HG03354 (cell line): ENCODE data around the gene LHX4.

Experiments used
- ATAC-seq: cut with Tn5 transposase; IDR thresholded peaks from one replicate; pipeline ENCODE4 v1.9.1; 2021; ENCODE audit warnings: mild to moderate bottlenecking; ENCODE audit not compliant: unreplicated experiment, poor library complexity, severe bottlenecking

Gene LHX4

DNA sequence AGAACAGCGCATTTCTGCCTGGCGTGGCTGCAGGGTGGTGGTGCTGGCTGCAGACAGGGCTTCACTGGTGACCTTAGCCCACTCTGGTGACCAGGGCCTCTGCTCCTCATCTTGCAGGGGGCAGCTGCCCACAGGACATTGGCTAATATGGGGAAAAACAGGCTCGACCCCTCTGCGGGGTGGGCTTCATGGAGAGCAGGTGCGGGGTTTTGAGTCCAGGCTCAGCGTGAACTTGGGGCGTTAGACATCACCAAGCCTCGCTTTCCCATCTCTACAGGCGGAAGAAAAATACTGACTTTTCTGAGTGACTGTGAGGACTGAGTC is 24.4 kb downstream of the LHX4 start:
- no peak for ATAC-seq

DNA sequence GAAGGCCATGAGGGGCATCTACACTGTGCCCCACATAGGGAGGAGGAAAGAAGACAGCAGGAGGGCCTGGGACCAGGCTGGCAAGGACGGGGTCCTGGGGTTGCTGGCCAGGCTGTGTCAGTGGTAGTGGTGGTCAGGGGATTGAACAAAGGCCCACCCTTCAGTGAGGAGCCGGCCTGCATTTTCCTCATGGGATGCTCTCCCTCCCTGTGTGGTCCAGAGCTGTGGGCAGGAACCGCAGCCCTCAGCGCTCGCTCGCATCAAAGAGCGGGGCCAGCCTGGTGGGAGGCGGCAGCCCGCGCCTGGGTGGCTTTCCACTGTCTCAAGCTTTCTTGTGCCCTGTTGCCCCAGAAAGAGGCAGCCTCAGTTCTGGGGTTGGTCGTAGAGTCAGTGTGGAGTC is 24.8 kb downstream of the LHX4 start:
- ATAC-seq = no peak

DNA sequence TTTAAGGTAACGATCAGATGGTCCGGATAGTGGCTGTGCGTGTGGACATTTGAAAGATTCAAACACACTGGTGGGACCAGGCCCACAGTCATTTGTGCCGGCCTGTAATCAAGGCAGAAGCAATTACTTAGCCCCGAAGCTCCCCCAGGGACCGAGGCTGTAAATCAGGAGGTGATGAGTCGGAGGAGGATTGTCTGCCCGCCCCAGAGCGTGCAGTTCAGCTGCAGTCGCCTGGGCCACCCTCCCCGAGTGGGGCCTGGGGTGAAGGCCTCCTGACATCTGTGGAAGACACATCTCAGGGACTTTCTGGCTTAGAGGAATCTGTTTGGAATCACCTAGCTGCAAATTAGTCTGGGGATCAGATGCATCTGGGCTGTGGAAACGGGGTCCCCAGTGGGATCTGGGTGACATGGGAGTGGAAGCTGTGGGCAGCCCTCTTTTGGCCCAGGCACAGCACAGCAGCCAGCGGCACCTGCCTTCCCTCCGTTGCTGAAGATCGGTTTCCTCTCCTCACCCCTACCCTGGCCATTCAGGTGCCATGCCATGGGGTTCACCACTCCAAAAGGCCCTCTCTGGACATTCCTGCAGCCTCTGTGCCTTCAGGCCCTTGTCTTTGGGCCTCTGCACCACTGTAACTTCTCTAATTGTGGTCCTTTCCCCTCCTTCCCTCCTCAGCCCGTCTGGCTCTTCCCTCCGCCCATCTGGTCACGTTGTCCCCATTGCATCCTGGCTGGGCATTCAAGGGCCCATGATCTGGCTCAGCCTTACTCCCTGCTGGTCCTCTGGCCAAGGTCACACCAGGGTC is 25.7 kb downstream of the LHX4 start:
- no peak for ATAC-seq

DNA sequence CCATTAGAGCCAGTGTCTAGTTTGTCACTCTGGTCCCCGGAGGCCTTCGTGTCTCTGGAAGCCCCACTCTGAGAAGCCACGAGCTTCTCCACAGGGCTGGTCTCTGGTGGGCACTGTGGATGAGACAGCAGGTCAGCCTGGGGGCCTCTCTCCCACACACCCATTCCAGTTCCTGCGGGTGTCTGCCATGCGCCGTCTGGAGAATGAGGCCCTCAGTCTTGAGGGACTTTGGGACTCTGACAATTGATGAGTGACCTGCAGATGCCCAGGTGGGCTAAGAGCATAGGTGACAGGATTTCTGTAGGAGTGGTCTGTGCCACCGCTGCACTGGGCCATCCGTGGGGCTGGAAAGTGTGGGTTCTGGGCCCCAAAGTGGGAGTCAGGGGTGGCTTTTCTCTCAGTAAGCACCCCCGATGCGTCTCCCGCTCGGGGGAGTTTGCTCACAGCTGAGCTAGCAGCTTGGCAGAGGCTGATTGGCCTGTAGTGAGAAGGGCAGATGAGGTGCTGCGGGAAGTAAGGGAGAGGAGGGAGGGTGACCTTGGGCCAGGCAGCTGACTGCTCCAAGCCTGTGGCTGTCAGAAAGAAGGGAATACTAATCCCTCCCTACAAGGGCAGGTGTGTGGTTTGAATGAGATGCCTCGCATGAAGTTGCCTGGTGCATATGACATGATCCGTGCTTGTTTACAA is 26.4 kb downstream of the LHX4 start:
- no peak for ATAC-seq

DNA sequence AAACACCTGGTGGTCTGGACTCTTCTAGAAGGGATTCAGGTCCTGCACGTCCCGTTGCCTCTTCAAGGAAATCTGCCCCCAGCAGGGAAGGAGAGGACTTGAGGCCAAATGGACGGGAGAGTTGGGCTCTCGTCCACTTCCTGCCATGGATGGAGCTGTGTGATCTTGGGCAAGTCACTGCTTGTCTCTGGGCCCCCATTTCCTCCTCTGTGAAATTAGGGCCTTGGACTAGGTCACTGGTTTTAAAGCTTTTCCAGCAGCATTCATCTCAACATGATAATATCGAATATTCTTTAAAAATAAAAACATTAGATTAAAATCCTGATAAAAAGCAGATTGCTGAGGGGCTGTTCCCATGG is 26.9 kb downstream of the LHX4 start:
- ATAC-seq = no peak

DNA sequence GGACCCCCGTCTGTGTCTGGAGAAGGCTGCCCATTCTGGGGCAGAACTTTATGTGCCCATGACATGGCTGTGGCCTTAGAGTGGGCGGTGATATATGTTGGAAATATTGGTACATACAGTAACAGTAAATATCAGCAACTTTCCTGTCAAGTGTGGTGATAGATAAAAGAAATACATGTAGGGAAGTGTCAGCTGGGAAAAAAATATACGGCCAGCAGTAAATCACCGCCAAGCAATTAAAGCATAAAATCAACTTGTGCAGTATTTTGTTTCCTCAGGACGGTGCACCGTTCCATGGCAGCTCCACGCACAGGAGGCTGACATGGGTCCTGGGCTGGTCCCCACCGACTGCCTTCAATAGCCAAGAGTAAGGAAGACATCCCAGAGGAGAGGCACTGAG is 27.4 kb downstream of the LHX4 start:
- ATAC-seq = no peak

DNA sequence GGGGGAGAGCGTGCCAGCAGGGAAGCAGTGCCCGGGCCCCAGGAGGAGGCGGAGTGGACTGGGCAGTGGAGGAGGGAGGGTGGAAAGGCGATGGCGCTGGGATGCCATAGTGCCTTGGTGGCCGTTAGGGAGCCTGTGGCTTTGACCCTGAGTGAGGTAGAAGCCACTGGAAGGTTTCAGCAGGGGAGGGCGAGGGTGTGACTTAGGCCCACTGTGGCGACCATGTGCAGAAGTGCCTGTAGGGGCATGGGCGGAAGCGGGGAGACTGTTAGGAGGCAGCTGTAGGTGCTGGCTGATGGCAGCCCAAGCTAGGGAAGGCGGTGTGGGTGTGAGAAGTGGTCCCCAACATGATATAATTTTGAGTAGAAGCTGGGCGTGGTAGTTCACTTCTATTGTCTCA is 28.2 kb downstream of the LHX4 start:
- no peak for ATAC-seq

DNA sequence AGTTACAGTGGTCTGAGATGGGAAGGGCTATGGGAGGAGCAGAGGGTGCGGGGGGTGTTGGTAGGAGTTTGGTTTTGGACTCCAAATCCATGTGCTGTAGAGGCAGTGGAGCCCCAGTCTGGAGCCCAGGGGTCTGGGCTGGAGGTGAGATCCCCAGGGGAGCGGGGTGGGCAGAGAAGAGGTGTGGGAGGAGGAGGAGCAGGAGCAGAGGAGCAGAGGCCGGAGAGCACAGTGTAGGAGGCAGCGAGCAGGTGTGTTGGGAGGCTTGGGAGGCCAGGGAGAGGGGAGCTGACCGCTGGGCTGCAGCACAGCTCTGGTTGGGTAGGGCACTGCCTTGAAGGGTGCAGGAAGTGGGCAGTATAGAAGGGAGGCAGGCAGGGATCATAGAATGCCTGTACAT is 28.9 kb downstream of the LHX4 start:
- ATAC-seq = no peak

DNA sequence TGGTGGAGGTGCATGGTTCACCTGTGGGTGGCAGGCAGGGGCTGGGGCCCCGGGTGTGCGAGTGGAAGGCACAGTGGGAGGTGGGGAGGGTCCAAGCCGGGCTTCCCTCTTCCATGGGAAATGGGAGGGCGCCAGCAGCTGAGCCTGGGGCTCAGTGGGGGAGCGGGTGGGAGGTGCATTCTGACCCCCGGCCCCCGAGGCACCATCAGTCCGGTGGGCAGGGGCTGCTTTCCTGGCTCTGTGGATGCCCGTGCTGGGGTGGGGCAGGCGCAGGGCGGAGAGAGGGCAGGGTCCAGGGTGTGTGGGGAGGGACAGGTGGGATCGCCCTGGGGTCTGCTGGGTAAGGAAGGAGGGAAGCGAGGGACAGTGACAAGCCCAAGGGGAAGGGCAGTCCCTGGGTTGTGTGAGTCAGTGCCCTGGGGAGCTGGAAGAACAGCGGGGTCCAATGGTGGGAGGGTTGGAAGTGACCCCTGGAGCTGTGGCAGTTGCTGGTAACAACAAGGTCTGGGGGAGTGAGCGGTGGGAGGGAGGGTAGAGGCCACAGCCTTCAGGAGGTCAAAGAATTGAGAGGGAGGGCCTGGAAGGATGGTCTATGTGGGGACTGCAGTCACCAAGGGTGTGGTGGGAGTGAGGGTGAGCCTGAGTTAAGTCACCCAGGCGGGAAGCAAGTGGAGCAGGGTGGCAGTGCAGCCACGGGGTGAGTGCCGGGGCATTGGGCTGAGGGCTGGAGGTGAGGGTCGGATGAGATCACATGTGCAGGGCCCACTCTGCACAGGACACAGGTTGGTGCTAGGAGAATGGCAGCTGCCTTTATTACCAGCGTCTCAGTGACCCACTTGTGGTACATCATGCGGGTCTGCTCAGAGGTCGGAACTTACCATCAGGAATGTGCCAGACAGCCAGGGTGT is 29.6 kb downstream of the LHX4 start:
- no peak for ATAC-seq

DNA sequence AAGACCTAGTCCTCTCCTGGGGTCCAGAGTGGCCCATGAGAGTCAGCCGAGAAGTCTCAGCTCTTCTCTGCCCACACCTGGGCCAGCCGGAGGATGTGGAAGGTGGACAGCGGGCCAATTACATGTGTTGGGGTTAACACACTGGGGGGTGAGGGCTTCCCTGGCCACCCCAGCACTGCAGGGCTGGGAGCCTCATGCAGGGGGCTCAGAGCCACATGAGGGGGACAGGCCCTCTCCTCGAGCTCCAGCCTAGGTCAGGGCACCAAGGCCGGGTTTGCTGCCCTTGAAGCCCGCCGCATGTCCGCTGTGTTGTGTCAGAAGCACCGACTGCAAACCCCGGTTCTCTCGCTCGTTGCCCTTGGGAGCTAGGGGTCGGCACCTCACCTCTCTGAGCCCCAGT is 30.5 kb downstream of the LHX4 start:
- no peak for ATAC-seq

DNA sequence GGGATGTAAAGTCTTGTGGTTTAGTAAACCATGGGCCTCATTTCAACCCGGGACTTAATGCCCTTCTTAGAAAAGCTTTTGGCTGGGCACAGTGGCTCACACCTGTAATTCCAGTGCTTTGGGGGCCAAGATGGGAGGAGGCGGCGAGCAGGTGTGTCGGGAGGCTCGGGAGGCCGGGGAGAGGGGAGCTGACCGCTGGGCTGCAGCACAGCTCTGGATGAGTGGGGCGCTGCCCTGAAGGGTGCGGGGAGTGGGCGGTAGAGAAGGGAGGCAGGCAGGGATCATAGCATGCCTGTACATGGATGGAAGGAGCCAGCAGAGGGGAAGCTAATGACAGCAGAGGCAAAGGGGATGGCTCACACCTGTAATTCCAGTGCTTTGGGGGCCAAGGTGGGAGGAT is 31.0 kb downstream of the LHX4 start:
- no peak for ATAC-seq

DNA sequence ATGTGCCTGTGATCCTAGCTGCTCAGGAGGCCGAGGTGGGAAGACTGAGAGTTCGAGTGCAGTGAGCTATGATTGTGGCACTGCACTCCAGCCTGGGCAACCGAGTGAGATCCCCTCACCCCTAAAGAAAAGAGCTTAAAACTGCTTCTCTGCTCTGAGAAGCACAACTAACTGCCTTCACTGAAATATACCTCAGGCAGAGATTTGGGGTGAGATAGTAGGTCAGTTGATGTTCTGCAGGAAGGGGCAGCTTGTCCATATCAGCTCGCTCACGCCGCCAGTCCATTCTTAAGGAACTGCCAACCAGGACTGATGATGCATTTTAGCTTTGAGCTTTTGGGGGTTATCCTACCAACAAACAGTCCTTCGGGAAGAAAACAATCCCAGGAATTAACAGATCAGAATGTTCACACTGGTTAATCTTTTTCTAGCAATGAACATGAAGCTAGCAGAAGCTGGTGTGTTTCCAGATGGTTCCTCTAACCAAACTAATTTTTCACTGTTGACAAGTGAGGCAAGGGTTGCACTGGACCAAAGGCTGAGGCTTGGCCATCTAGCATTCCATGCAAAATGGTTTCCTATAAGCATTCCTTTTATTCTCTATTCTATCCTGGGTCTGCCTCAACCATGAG is 31.6 kb downstream of the LHX4 start:
- ATAC-seq = no peak

DNA sequence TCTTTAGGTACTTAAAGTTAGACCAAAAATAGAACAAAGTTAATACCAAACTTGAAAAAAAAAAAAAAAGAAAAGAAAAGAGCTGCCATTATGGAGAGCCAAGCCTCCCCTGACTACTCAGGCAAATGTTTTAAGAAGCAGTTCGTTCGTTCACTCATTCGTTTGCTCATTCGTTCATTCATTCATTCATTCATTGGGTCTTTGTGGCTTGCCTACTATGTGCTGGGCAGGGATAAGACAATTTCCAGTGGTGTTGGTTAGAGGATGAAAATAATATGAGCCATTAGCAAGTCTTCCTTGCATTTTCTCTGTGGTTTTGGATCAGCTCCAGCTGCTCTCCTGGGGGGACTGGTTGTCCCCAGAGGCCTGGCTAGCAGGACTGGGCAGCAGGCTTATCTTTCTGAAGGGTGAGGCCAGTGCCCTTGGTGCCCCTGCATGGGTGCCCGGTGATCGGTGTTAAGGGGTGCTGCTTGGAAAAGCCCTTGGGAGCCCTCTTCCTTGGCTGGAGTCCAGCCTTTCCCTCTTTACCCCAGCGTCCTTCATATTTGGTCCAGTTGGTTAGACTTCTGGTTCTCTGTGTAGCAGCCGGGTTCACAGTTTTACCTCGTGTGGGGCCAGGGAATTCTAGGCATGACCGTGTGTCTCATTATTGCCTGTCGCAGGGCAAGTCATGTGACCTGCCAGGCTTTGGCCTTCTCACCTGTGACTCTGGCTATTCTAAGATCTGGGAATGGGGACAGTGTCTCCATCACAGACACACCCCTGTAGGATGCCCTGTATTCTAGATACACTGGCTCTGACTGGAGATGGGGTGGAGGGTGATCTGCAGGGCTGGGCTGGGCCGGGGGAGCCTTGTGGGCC is 32.8 kb downstream of the LHX4 start:
- ATAC-seq = no peak

DNA sequence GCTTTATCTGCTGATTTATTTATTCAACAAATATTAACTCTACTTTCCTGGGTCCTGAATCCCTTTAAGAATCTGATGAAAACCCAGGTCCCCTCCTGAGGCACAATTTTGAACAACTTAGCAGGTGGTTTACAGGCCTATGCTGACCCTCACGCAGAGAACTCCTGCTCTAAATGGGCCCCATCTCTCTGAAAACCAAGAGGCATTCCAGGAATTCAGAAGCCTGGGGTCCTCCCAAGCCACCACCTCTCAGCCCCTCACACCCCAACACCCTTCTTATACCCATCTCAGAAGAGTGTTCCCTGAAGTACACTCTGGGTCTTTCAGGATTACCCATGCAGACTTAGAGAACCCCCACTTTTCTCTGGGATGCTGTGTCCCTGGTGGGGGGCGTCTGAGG is 34.5 kb downstream of the LHX4 start:
- ATAC-seq = no peak

DNA sequence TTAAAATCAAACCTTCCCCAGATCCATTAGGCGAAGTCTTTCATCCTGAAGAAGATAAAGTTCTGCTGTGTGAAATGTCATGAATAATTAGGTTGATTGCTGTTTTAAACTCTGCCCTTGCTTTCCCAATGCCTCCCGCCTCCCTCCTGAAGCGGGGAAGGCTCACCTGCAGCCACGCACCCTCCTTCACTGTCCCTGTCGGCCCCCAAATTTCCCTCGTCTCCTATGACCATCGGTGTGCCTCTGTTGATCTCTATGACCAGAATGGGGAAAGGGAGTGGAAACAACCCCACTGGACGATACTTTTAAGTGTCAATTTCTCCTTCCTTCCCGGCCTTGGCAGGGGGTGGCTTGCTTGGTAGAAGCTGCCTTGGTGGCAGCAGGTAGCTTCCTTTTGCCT is 35.1 kb downstream of the LHX4 start:
- ATAC-seq = no peak

DNA sequence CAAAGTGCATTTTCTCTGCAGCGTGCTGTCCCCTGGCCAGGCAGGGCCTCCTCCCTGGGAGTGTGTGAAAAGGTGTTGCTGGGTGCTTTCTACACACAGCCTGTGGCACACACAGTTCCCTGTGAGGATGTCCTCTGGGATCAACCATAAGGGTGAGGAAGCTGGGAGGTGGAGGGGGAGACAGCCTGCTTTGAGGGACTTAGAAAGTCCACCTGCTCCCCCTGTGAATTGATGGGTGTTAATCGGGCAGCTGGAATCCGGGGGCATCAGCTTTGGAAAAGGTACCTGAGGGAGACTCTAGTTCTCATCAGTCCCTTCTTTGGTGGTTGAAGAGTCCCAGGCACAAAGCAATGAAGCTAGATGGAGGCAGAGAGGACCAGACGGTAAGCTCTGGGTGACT is 35.8 kb downstream of the LHX4 start:
- ATAC-seq = no peak

DNA sequence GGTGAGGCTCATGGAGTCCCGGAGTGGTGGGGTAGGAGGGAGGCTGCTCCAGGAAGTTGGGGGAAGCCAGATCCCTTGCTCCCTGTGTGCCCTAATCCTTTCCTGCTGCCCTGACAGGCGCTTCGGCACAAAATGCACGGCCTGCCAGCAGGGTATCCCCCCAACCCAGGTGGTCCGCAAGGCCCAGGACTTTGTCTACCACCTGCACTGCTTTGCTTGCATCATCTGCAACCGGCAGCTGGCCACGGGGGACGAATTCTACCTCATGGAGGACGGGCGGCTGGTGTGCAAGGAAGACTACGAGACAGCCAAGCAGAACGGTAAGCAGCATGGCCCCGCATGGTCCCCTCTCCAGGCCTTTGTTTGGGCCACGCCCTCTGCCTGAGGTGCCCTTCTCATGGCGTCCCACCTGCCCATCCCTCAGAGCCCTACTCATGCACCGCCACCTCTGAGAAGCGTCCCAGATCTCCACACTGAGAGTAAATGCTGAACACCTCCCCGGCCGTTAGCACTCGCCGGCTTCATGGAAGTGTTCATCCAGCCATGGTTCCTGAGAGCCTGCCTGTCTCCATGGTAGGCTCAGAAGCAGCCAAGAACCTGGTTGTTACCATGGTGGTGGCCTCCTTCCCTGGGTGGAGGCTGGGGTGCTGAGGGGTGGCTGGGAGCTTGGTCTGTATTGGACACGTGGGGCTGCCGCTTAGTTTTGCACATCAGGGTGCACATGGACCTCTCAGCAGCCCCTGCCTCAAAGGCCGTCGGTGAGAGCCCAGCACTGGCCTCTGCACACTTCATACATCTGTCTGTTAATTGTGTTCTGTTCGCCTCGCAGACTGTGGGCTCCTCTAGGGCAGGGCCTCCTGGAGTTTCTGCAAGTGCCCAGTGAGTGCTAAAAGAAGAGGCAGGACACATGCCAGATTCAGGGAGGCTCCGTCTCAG is 36.5 kb downstream of the LHX4 start:
- no peak for ATAC-seq

DNA sequence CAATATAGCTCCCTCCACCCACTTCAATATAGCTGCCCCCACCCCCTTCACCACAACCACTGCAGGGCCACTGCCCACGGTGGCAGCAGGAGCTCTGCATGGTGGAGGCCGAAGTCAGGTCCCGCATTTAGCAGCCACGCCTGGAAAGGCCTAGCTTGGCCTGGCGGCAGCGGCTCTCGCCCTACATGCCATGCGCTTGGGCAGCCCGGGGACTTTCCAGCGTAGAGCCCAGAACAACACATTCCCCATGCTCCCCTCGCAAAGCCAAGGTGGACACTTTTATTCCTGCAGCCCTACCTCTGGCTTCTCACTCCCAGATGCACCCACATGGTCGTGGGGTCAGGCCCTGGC is 37.1 kb downstream of the LHX4 start:
- ATAC-seq = no peak
